Heart right ventricle (tissue), 16 donors: ENCODE results near the gene DST. TPM values are rescaled to one million over a fixed set of nuclear protein-coding genes. Genes with fewer than 3 reads are reported as not detected.

Experiments
- ATAC-seq, 8 donors: fragments of 200-7000 bp; cut with Tn5 transposase; one replicate each; pipeline ENCODE4 v1.9.1; 2020; ENCODE audit warnings: mild to moderate bottlenecking in 8 of 8, moderate library complexity in 8 of 8, moderate number of reproducible peaks in 1 of 8
- DNase-seq, 2 donors: peaks; one replicate each; pipeline ENCODE4 v3.0.0-alpha.2; 2020
- H3K27ac ChIP-seq, 10 donors: fragments of 200-600 bp; sonication (generic) in 2 of 10; one replicate each; pipeline versions ENCODE4 v1.5.0 to v1.8.0; 2020 to 2022; ENCODE audit warnings: mild to moderate bottlenecking in 3 of 10
- H3K27me3 ChIP-seq, 7 donors: fragments of 200-600 bp; one replicate each; pipeline ENCODE4 v1.8.0; 2021 to 2022; ENCODE audit warnings: mild to moderate bottlenecking in 2 of 7
- H3K36me3 ChIP-seq, 9 donors: fragments of 200-600 bp; sonication (generic) in 1 of 9; one replicate each; pipeline versions ENCODE4 v1.5.0 to v1.8.0; 2020 to 2022; ENCODE audit warnings: mild to moderate bottlenecking in 2 of 9
- H3K4me1 ChIP-seq, 9 donors: fragments of 200-600 bp; sonication (generic) in 1 of 9; one replicate each; pipeline versions ENCODE4 v1.5.0 to v1.8.0; 2020 to 2022; ENCODE audit warnings: mild to moderate bottlenecking in 4 of 9
- H3K4me3 ChIP-seq, 10 donors: fragments of 200-600 bp; sonication (generic) in 2 of 10; one replicate each; pipeline versions ENCODE4 v1.5.0 to v1.8.0; 2020 to 2022; ENCODE audit warnings: mild to moderate bottlenecking in 7 of 10, moderate library complexity in 2 of 10
- H3K9me3 ChIP-seq, 11 donors: fragments of 200-600 bp in 10 of 11; sonication (generic) in 2 of 11; one replicate each; pipeline versions ENCODE4 v1.5.0 to v1.8.0; 2013 to 2022; ENCODE audit warnings: mild to moderate bottlenecking in 2 of 11, control low read depth in 1 of 11, moderate library complexity in 1 of 11
- WGBS, 2 donors: extraction: QIAGEN DNeasy Blood & Tissue Kit; methylation state at CpG; one replicate each; pipeline ENCODE4 v1.1.7; 2013; ENCODE audit warnings: inconsistent platforms in 1 of 2; 5-methylcytosine and 5-hydroxymethylcytosine counted together
- intact Hi-C, 10 donors: fragments of 100-400 bp; cut with DNase I; formaldehyde crosslinking; loops; one replicate each; pipeline versions ENCODE4 v1.11.1 to v1.14.2; 2022
- polyA plus RNA-seq, 2 donors: library from polyadenylated mRNA; stranded (reverse); fragments of 200-250 nt; gene quantifications; one replicate each; pipeline ENCODE4 v1.2.3, GENCODE V29; 2013
- total RNA-seq, 10 donors: library from RNA; stranded (reverse); fragmentation: NEBNext Ultra II Directional in 3 of 10; extraction: Animal tissue kit (Norgen Biotek cat#: 25700) in 3 of 10; gene quantifications; one replicate each; pipeline versions ENCODE4 v1.2.1 to v1.2.4, GENCODE V29; 2021 to 2023
- TF ChIP-seq, protein P1 (sequence below), 9 donors: fragments of 200-600 bp; sonication (generic) in 2 of 9; IDR thresholded peaks; one replicate each; pipeline versions ENCODE4 v1.5.0 to v1.8.0; 2021 to 2022; ENCODE audit warnings: antibody characterized with exemption in 9 of 9, mild to moderate bottlenecking in 5 of 9, moderate library complexity in 1 of 9
- donor health status: Arrhythmogenic right ventricular cardiomyopathy.
- donor health status: ischemic (EF 13 %, LVEDD 7.1; RV severe dilation, severe dysfunction).
- donor health status: healthy with polysubstance abuse.
- donor health status: DM: no; HTN: yes; CAD: no.
- donor health status: DM: no; HTN: no; CAD: no.
- donor health status: ischemic (EF 25% LVEDD 6.9; RV normal size, moderate dysfunction).
- donor health status: ischemic (EF 25% LVEDD 5.7; RV mildly dilated, moderate dysfunction).
- donor health status: healthy.
- donor health status: DM: yes; HTN: yes; CAD: no.
- donor health status: Ischemic cardiomyopathy.
- donor health status: ischemic (EF 35%, LVEDD 5.7; RV mildly dilated, moderate dysfunction).
- donor health status: nonischemic (EF 11% LVEDD 7.7; RV severe dilation, severe dysfunction).
- donor health status: DM: yes; HTN: yes; CAD: no.
- donor health status: PGD.
- donor health status: ischemic (EF 29% LVEDD 5.4; RV normal size, mild dysfunction).
- donor health status: nonischemic (EF 23%, LVEDD 6.1; RV moderate dilation, normal function).

DST gene
- total and polyA plus RNA-seq, 12 donors, result 103 to 619 (median 433) TPM

DNA sequence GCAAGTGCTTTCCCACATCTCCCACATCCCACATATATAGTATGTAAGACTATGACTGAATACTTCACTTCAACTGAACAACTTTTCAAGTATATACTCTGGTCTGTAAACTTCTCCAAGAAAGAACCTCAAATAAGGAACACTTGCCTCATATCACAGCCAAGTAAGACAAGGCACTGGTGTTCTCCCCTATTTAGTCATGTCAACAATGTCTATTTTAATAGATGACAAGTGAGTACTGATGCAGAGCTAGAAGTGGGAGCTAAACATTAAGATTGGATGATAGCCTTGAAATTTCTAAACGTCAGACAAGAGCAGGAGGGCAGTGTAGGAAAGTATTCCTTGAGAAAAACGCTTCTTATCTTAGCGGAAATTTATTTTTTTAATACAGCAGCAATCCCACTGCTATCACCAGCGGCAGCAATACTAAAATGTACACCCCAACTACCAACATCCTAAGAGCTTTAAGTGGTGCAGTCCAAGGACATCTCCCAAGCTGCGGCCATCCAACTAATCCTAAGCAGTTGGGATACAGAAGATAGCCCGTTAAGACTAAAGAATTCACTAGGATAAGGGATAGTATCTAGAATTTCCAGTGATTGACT lies 29.3 kb downstream of the DST start:
- ATAC-seq (peak in 5 of 8 donors; percentile 39 to 58 (median 50)), DNase-seq (no peak)
- TF ChIP-seq, protein P1, sequence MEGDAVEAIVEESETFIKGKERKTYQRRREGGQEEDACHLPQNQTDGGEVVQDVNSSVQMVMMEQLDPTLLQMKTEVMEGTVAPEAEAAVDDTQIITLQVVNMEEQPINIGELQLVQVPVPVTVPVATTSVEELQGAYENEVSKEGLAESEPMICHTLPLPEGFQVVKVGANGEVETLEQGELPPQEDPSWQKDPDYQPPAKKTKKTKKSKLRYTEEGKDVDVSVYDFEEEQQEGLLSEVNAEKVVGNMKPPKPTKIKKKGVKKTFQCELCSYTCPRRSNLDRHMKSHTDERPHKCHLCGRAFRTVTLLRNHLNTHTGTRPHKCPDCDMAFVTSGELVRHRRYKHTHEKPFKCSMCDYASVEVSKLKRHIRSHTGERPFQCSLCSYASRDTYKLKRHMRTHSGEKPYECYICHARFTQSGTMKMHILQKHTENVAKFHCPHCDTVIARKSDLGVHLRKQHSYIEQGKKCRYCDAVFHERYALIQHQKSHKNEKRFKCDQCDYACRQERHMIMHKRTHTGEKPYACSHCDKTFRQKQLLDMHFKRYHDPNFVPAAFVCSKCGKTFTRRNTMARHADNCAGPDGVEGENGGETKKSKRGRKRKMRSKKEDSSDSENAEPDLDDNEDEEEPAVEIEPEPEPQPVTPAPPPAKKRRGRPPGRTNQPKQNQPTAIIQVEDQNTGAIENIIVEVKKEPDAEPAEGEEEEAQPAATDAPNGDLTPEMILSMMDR (IDR thresholded peaks at IDR 0.05), result no peak
- intact Hi-C loops, result no loop called here
- Histone ChIP-seq H3K27ac (no peak overlapping the region), H3K9me3 (no peaks in the 10 kb centered on the region), H3K4me1 (peaks cover 0 to 7% (median 0%) of the 10 kb centered on the region in 9 donors), H3K4me3 (no peak overlapping the region), H3K27me3 (no peaks in the 10 kb centered on the region), H3K36me3 (peaks cover 0 to 96% (median 30%) of the 10 kb centered on the region in 9 donors)
- 49 to 57% methylated on average over 6 of the region's 6 CpGs for WGBS, 2 donors

DNA sequence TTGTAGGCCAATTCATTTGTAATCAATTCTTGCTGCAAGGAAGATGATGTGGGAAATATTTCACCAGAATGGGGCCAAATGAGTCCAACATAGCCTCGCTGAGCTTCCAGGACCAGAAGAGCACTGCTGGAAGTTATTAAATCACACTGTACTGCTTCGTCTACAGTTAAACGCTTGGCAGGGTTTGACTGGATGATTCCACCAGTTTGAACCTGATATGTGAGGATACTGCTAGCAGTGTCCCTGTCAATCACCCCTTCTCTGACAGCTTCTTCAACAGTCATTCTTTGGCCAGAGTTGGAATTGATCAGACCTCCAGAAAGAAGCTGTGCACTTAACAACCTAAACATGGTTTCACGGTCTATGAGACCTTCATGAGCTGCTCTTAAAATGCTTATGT lies 34.4 kb downstream of the DST start:
- 97% methylated on average over 4 of the region's 4 CpGs for WGBS, 2 donors
- Histone ChIP-seq H3K36me3 (peaks cover 0 to 97% (median 27%) of the 10 kb centered on the region in 9 donors), H3K27me3 (no peaks in the 10 kb centered on the region), H3K4me1 (peaks cover 0 to 2% (median 0%) of the 10 kb centered on the region in 9 donors), H3K27ac (no peak overlapping the region), H3K4me3 (no peak overlapping the region), H3K9me3 (no peaks in the 10 kb centered on the region)
- intact Hi-C loops, result no loop called here
- TF ChIP-seq, protein P1 (IDR thresholded peaks at IDR 0.05), result no peak
- ATAC-seq (no peak), DNase-seq (no peak)

DNA sequence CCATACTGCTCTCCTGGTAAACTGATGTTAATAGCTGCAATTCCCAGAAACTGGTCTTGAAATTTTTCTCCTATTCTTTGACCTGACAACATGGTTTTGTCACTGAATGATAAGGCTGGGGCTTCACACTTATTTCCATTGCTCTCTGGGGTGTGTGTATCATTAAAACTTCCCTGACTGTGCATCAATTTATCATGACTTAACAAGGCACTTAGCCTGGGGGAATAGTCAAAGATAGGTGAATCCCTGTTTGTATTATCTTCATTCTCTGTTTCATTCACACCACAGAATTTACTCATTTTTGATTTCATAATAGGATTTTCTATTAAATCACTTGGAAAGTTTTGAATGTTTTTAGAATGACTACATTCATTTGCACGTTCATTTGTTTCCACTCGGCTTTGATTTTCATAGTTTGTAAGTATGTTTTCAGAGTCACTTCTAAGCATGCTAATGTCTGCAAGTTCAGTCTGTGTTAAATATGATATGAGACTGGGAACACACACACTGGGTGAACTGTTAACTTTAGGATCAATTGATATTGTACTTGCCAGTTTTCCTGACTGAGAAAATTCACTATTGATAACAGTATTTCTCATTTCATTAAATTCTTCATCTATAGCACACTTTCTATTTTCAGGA lies 35.5 kb downstream of the DST start:
- intact Hi-C loops, result no loop called here
- TF ChIP-seq, protein P1 (IDR thresholded peaks at IDR 0.05), result no peak

DNA sequence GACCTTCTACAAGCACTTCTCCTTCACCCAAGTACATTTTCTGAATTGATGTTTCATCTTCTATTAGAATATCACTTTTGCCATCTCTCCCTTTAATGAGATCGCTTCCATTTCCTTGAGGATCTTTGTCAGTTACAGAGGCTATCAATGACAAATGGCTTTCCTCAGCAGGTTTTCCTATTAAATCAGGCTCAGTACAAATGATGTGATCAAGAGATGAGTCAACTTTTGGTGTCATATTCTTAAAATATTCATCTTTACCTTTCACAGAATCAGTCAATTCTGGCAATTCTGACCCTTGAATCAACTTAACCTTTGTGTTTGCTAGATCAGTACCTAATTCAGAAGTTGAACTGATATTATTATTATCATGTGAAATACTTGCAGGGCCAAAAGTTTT lies 37.3 kb downstream of the DST start:
- intact Hi-C loops, result no loop called here
- no peak for ATAC-seq
- no peaks in the 10 kb centered on the region for H3K9me3 ChIP-seq
- TF ChIP-seq, protein P1 (IDR thresholded peaks at IDR 0.05), result no peak
- H3K36me3 ChIP-seq, result peaks cover 0 to 100% (median 32%) of the 10 kb centered on the region in 9 donors
- no peaks in the 10 kb centered on the region for H3K27me3 ChIP-seq
- no peaks in the 10 kb centered on the region for H3K4me1 ChIP-seq
- no peak overlapping the region for H3K27ac ChIP-seq
- WGBS, 2 donors, result 95 to 98% methylated on average over 1 of the region's 1 CpG
- H3K4me3 ChIP-seq, result no peak overlapping the region
- no peak for DNase-seq

More for the DNA sequence above, 35.5 kb downstream of the DST start:
- WGBS, 2 donors, result 90 to 95% methylated on average over 2 of the region's 2 CpGs
- no peak for ATAC-seq
- Histone ChIP-seq H3K4me3 (no peak overlapping the region), H3K4me1 (no peaks in the 10 kb centered on the region), H3K27ac (no peak overlapping the region), H3K9me3 (no peaks in the 10 kb centered on the region), H3K27me3 (no peaks in the 10 kb centered on the region), H3K36me3 (peaks cover 0 to 98% (median 32%) of the 10 kb centered on the region in 9 donors)
- no peak for DNase-seq
